GM23338 (cell line): ENCODE data around the gene TFPI2. TPM values are rescaled to one million over a fixed set of nuclear protein-coding genes. Genes with fewer than 3 reads are reported as not detected.

ENCODE experiments used
- ATAC-seq: fragments of 200-7000 bp; cut with Tn5 transposase; 3 replicates; pipeline ENCODE4 v1.9.1; 2020
- DNase-seq: peaks from one replicate; pipeline ENCODE4 v3.0.0-alpha.2; 2015; ENCODE audit warnings: low spot score
- H2AFZ ChIP-seq: fragments of 200-600 bp; sonication (generic); 2 replicates; pipeline ENCODE4 v1.8.0; 2016; ENCODE audit warnings: antibody characterized with exemption, mild to moderate bottlenecking, moderate library complexity
- H3F3A ChIP-seq: fragments of 200-600 bp; sonication (generic); replicated peaks from 2 replicates; pipeline ENCODE4 v1.8.0; 2017; ENCODE audit warnings: antibody characterized with exemption, mixed run types, low read depth
- H3K27ac ChIP-seq: fragments of 200-600 bp; sonication (generic); 2 replicates; pipeline ENCODE4 v1.6.1; 2016; ENCODE audit warnings: low read depth
- H3K27me3 ChIP-seq: fragments of 200-600 bp; sonication (generic); 2 replicates; pipeline ENCODE4 v1.8.0; 2016; ENCODE audit warnings: mild to moderate bottlenecking, mixed run types, moderate library complexity; ENCODE audit not compliant: insufficient read depth
- H3K36me3 ChIP-seq: fragments of 200-600 bp; sonication (generic); 2 replicates; pipeline ENCODE4 v1.8.0; 2016; ENCODE audit warnings: mild to moderate bottlenecking; ENCODE audit not compliant: insufficient read depth
- H3K4me1 ChIP-seq: fragments of 200-600 bp; sonication (generic); 2 replicates; pipeline ENCODE4 v1.8.0; 2016; ENCODE audit warnings: mild to moderate bottlenecking, moderate library complexity; ENCODE audit not compliant: insufficient read depth
- H3K4me2 ChIP-seq: fragments of 200-600 bp; sonication (generic); 2 replicates; pipeline ENCODE4 v1.7.1; 2017; ENCODE audit warnings: mixed run types
- H3K4me3 ChIP-seq: fragments of 200-600 bp; sonication (generic); 2 replicates; pipeline ENCODE4 v1.6.1; 2016; ENCODE audit warnings: mixed run types
- H3K79me2 ChIP-seq: fragments of 200-600 bp; sonication (generic); replicated peaks from 2 replicates; pipeline ENCODE4 v1.8.0; 2017; ENCODE audit warnings: mild to moderate bottlenecking; ENCODE audit not compliant: insufficient read depth
- H3K9me2 ChIP-seq: fragments of 200-600 bp; sonication (generic); 2 replicates; pipeline ENCODE4 v1.8.0; 2017; ENCODE audit not compliant: insufficient read depth
- H4K20me1 ChIP-seq: fragments of 200-600 bp; sonication (generic); replicated peaks from 2 replicates; pipeline ENCODE4 v1.8.0; 2017; ENCODE audit warnings: mild to moderate bottlenecking; ENCODE audit not compliant: insufficient read depth
- H3K27ac Mint-ChIP-seq: 2 replicates; pipeline ENCODE4 v1.8.0; 2020; ENCODE audit warnings: inconsistent platforms, mild to moderate bottlenecking, moderate library complexity, mixed read lengths
- H3K27me3 Mint-ChIP-seq: 3 replicates; pipeline ENCODE4 v1.8.0; 2022; ENCODE audit warnings: low read depth, mild to moderate bottlenecking, moderate library complexity, mixed read lengths, inconsistent platforms; ENCODE audit not compliant: insufficient read depth, poor library complexity
- H3K36me3 Mint-ChIP-seq: 3 replicates; pipeline ENCODE4 v1.8.0; 2021; ENCODE audit warnings: low read depth, mild to moderate bottlenecking, inconsistent platforms, moderate library complexity, mixed read lengths
- H3K4me1 Mint-ChIP-seq: 3 replicates; pipeline ENCODE4 v1.8.0; 2020; ENCODE audit warnings: mild to moderate bottlenecking, inconsistent platforms, mixed read lengths
- H3K4me3 Mint-ChIP-seq: 3 replicates; pipeline ENCODE4 v1.8.0; 2021; ENCODE audit warnings: moderate library complexity, mild to moderate bottlenecking, inconsistent platforms, mixed read lengths
- H3K9me3 Mint-ChIP-seq: 3 replicates; pipeline ENCODE4 v1.8.0; 2020; ENCODE audit warnings: moderate library complexity, mild to moderate bottlenecking, inconsistent platforms, mixed read lengths
- EZH2 ChIP-seq: fragments of 200-600 bp; sonication (generic); IDR thresholded peaks from one replicate; pipeline ENCODE4 v1.8.0; 2017; ENCODE audit warnings: antibody characterized with exemption, mild to moderate bottlenecking, low read depth; ENCODE audit not compliant: unreplicated experiment
- EZH2phosphoT487 ChIP-seq: fragments of 200-600 bp; sonication (generic); IDR thresholded peaks from one replicate; pipeline ENCODE4 v1.8.1; 2018; ENCODE audit warnings: antibody characterized with exemption; ENCODE audit not compliant: unreplicated experiment
- JUNB ChIP-seq: IDR thresholded peaks from one replicate; pipeline ENCODE4 v1.6.1; 2016; ENCODE audit warnings: antibody characterized with exemption; ENCODE audit not compliant: unreplicated experiment
- NANOG ChIP-seq: IDR thresholded peaks from 2 replicates; pipeline ENCODE4 v1.6.1; 2016; ENCODE audit warnings: antibody characterized with exemption, borderline replicate concordance
- POLR2AphosphoS5 ChIP-seq: IDR thresholded peaks from 2 replicates; pipeline ENCODE4 v1.6.1; 2016; ENCODE audit warnings: antibody characterized with exemption, low read depth
- REST ChIP-seq: IDR thresholded peaks from one replicate; pipeline ENCODE4 v1.6.1; 2018; ENCODE audit warnings: antibody characterized with exemption; ENCODE audit not compliant: unreplicated experiment
- STAT1 ChIP-seq: IDR thresholded peaks from one replicate; pipeline ENCODE4 v1.6.1; 2016; ENCODE audit warnings: antibody characterized with exemption; ENCODE audit not compliant: unreplicated experiment
- ZNF114 ChIP-seq: fragments of 250-450 bp; sonication (Bioruptor Pico); IDR thresholded peaks from 2 replicates; pipeline ENCODE4 v1.5.0; 2020; ENCODE audit warnings: mild to moderate bottlenecking, moderate library complexity
- ZNF331 ChIP-seq: fragments of 250-450 bp; sonication (Bioruptor Pico); IDR thresholded peaks from 2 replicates; pipeline ENCODE4 v1.5.0; 2020; ENCODE audit warnings: low read depth, mild to moderate bottlenecking, moderate library complexity
- ZNF462 ChIP-seq: fragments of 250-450 bp; sonication (Bioruptor Pico); IDR thresholded peaks from 2 replicates; pipeline ENCODE4 v1.5.0; 2020; ENCODE audit warnings: mild to moderate bottlenecking, moderate library complexity
- polyA plus RNA-seq: library from polyadenylated mRNA; unstranded; fragments of >200 nt; fragmentation: Nextera tagmentation; extraction: Ambion mirVana; gene quantifications from 2 replicates; pipeline ENCODE4 v1.2.1, GENCODE V29; 2016
- total RNA-seq: library from RNA; depleted of rRNA; stranded (reverse); fragments of >200 nt; shearing (Covaris generic); gene quantifications from 2 replicates; pipeline ENCODE4 v1.2.3, GENCODE V29; 2014
- TF ChIP-seq, protein P1 (sequence below), 2 experiments: fragments of 200-600 bp in 1 of 2; sonication (generic) in 1 of 2; conservative IDR thresholded peaks; 2 replicates each; pipeline versions ENCODE4 v1.5.1 to v1.6.1; 2016 to 2017; ENCODE audit warnings: antibody characterized with exemption in 2 of 2, low read depth in 2 of 2, mild to moderate bottlenecking in 2 of 2, moderate library complexity in 1 of 2
- TF ChIP-seq, protein P2 (sequence below): IDR thresholded peaks from 2 replicates; pipeline ENCODE4 v1.6.1; 2016; ENCODE audit warnings: antibody characterized with exemption

TFPI2 gene
- total and polyA plus RNA-seq, 2 experiments from 2014 or later = 13.3 to 18.1 TPM

DNA sequence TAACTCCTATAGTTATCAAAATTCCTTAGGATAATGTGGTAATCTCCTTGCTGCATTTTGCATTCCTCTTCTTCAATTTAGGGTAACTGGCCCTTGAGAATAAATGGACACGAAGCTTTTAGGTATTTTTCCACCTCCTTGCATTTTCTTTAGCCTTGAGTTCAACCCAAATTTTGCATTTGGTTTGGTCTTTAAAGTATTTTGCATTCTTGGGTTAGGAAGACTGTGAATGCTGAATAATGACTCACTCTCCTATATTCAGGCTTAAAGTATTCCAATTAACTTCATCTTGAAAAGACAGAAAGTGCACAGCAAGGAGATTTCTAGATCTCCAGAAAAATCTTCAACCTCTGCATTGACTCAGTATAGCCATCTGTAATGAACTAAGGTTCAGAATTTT is 47.3 kb downstream of the TFPI2 start:
- Histone ChIP-seq H3K9me2 (no peaks in the 10 kb centered on the region), H3K27me3 (no peaks in the 10 kb centered on the region), H3K36me3 (no peaks in the 10 kb centered on the region), H4K20me1 (no peaks in the 10 kb centered on the region), H3K4me2 (no peak overlapping the region), H3K4me3 (no peak overlapping the region), H3K79me2 (no peaks in the 10 kb centered on the region), H3K4me1 (0 out of 2 replicates have a peak, but pooled peaks cover 8% of the 10 kb centered on the region), H3F3A (no peaks in the 10 kb centered on the region), H3K27ac (no peak overlapping the region), H2AFZ (no peak overlapping the region)
- Mint-ChIP-seq H3K27me3 (no peaks in the 10 kb centered on the region), H3K4me3 (no peak overlapping the region), H3K4me1 (peaks cover 12% of the 10 kb centered on the region; the same call in 2 of the 3 replicates), H3K27ac (no peak overlapping the region), H3K36me3 (no peaks in the 10 kb centered on the region), H3K9me3 (no peaks in the 10 kb centered on the region)
- TF ChIP-seq NANOG (no peak), POLR2AphosphoS5 (no peak), EZH2 (no peak), ZNF114 (CRISPR knock-in tag) (no peak), EZH2phosphoT487 (no peak), STAT1 (no peak), REST (no peak), ZNF331 (no peak), JUNB (no peak), ZNF462 (CRISPR knock-in tag) (no peak)
- TF ChIP-seq, protein P1, sequence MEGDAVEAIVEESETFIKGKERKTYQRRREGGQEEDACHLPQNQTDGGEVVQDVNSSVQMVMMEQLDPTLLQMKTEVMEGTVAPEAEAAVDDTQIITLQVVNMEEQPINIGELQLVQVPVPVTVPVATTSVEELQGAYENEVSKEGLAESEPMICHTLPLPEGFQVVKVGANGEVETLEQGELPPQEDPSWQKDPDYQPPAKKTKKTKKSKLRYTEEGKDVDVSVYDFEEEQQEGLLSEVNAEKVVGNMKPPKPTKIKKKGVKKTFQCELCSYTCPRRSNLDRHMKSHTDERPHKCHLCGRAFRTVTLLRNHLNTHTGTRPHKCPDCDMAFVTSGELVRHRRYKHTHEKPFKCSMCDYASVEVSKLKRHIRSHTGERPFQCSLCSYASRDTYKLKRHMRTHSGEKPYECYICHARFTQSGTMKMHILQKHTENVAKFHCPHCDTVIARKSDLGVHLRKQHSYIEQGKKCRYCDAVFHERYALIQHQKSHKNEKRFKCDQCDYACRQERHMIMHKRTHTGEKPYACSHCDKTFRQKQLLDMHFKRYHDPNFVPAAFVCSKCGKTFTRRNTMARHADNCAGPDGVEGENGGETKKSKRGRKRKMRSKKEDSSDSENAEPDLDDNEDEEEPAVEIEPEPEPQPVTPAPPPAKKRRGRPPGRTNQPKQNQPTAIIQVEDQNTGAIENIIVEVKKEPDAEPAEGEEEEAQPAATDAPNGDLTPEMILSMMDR (conservative IDR thresholded peaks at IDR 0.05; ENCODE audit: low read depth in 2 of 2) = no peak
- TF ChIP-seq, protein P2, sequence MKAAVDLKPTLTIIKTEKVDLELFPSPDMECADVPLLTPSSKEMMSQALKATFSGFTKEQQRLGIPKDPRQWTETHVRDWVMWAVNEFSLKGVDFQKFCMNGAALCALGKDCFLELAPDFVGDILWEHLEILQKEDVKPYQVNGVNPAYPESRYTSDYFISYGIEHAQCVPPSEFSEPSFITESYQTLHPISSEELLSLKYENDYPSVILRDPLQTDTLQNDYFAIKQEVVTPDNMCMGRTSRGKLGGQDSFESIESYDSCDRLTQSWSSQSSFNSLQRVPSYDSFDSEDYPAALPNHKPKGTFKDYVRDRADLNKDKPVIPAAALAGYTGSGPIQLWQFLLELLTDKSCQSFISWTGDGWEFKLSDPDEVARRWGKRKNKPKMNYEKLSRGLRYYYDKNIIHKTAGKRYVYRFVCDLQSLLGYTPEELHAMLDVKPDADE = no peak
- no peak for ATAC-seq
- no peak for DNase-seq
